Cardiac fibroblast (primary cell): ENCODE results near the gene PCDHGA6.
A peak's percentile ranks its signal among the peaks of the same experiment; 100 is the strongest.
"Not testable (repeated sequence)": the region's sequence is repeated elsewhere in the genome, so short reads cannot be mapped to it uniquely, and the experiment has no call there.

Experiments
- DNase-seq, 2 donors: peaks; one replicate each; pipeline versions ENCODE4 v3.0.0 to v3.0.0-alpha.2; 2010; ENCODE audit warnings: low read depth in 2 of 2
- H3K4me3 ChIP-seq, 2 donors: replicated peaks in 1 of 2; 1 replicate in 1 of 2; 2 replicates in 1 of 2; pipeline ENCODE4 v1.5.1; 2011; ENCODE audit warnings: low read depth in 2 of 2, low read length in 2 of 2, mild to moderate bottlenecking in 2 of 2, moderate library complexity in 1 of 2
- TF ChIP-seq, protein P1 (sequence below): IDR thresholded peaks from one replicate; pipeline ENCODE4 v1.5.1; 2011; ENCODE audit warnings: low read depth, mild to moderate bottlenecking, low read length, inconsistent platforms

PCDHGA6 gene

GRCh38 chr5:141342773-141343172, 30.9 kb upstream of the PCDHGA6 start:
- TF ChIP-seq, protein P1, sequence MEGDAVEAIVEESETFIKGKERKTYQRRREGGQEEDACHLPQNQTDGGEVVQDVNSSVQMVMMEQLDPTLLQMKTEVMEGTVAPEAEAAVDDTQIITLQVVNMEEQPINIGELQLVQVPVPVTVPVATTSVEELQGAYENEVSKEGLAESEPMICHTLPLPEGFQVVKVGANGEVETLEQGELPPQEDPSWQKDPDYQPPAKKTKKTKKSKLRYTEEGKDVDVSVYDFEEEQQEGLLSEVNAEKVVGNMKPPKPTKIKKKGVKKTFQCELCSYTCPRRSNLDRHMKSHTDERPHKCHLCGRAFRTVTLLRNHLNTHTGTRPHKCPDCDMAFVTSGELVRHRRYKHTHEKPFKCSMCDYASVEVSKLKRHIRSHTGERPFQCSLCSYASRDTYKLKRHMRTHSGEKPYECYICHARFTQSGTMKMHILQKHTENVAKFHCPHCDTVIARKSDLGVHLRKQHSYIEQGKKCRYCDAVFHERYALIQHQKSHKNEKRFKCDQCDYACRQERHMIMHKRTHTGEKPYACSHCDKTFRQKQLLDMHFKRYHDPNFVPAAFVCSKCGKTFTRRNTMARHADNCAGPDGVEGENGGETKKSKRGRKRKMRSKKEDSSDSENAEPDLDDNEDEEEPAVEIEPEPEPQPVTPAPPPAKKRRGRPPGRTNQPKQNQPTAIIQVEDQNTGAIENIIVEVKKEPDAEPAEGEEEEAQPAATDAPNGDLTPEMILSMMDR: no peak
- no peak overlapping the region for H3K4me3 ChIP-seq
- no peak for DNase-seq

- DNase-seq: peak; percentile 59 to 73
- TF ChIP-seq, protein P1: peak; percentile 46
- H3K4me3 ChIP-seq: peak within 1 kb of the TSS; percentile 25 to 35
Measured at GRCh38 chr5:141343242-141343952, 30.3 kb upstream of the PCDHGA6 start, which contains the start of gene PCDHGA3. TSS of gene PCDHGA3 (plus strand) at chr5:141343829. CDS start at chr5:141344034, 205 bp downstream.

- peak overlapping the region; percentile 25 to 35 for H3K4me3 ChIP-seq
- TF ChIP-seq, protein P1: no peak
- DNase-seq: no peak
Measured at GRCh38 chr5:141343953-141344463, 29.7 kb upstream of the PCDHGA6 start.

DNA sequence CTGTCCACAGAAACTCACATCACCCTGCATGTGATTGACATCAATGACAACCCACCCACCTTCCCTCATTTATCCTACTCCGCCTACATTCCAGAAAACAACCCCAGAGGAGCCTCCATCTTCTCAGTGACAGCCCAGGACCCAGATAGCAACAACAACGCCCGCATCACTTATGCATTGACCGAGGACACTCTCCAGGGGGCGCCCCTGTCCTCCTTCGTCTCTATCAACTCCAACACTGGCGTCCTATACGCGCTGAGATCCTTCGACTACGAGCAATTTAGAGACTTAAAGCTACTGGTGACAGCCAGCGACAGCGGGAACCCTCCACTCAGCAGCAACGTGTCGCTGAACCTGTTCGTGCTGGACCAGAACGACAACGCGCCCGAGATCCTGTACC, 28.4 kb upstream of the PCDHGA6 start:
- no peak overlapping the region for H3K4me3 ChIP-seq
- no peak for DNase-seq
- TF ChIP-seq, protein P1: no peak

- DNase-seq, H3K4me3 ChIP-seq: not testable (repeated sequence)
Measured at GRCh38 chr5:141346017-141346416, 27.7 kb upstream of the PCDHGA6 start.

GRCh38 chr5:141349917-141350619, 23.6 kb upstream of the PCDHGA6 start, which contains the start of gene PCDHGB1:
TSS of gene PCDHGB1 (plus strand) at chr5:141350099. CDS start at chr5:141350261, 162 bp downstream.
- DNase-seq: peak; percentile 49 to 69
- peak within 1 kb of the TSS in 1 of 2 donors; percentile 42 for H3K4me3 ChIP-seq
- TF ChIP-seq, protein P1: peak; percentile 57

DNA sequence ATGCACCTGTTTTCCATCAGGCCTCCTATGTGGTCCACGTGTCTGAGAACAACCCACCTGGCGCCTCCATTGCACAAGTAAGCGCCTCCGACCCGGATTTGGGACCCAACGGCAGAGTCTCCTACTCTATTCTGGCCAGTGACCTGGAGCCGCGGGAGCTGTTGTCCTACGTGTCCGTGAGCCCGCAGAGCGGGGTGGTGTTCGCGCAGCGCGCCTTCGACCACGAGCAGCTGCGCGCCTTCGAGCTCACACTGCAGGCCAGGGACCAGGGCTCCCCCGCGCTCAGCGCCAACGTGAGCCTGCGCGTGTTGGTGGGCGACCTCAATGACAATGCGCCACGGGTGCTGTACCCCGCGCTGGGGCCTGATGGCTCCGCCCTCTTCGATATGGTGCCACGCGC, 22.1 kb upstream of the PCDHGA6 start:
- no peak for DNase-seq
- H3K4me3 ChIP-seq: no peak overlapping the region
- TF ChIP-seq, protein P1: no peak
